ENCODE measurements around the gene IL11RA.

IL11RA gene

GRCh38 chr9:34686231-34686630 lies 34.2 kb downstream of the IL11RA start:
- TF ChIP-seq ZFX (IDR thresholded peaks at IDR 0.05) = no peak
- TF ChIP-seq, protein P1, sequence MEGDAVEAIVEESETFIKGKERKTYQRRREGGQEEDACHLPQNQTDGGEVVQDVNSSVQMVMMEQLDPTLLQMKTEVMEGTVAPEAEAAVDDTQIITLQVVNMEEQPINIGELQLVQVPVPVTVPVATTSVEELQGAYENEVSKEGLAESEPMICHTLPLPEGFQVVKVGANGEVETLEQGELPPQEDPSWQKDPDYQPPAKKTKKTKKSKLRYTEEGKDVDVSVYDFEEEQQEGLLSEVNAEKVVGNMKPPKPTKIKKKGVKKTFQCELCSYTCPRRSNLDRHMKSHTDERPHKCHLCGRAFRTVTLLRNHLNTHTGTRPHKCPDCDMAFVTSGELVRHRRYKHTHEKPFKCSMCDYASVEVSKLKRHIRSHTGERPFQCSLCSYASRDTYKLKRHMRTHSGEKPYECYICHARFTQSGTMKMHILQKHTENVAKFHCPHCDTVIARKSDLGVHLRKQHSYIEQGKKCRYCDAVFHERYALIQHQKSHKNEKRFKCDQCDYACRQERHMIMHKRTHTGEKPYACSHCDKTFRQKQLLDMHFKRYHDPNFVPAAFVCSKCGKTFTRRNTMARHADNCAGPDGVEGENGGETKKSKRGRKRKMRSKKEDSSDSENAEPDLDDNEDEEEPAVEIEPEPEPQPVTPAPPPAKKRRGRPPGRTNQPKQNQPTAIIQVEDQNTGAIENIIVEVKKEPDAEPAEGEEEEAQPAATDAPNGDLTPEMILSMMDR (conservative IDR thresholded peaks at IDR 0.05) = no peak
- H3K27ac ChIP-seq = no peak overlapping the region

GRCh38 chr9:34686732-34687131 lies 34.7 kb downstream of the IL11RA start:
- no peak overlapping the region for H3K27ac ChIP-seq
- no peak for TF ChIP-seq ZFX (IDR thresholded peaks at IDR 0.05)
- TF ChIP-seq, protein P1 (conservative IDR thresholded peaks at IDR 0.05) = no peak

DNA sequence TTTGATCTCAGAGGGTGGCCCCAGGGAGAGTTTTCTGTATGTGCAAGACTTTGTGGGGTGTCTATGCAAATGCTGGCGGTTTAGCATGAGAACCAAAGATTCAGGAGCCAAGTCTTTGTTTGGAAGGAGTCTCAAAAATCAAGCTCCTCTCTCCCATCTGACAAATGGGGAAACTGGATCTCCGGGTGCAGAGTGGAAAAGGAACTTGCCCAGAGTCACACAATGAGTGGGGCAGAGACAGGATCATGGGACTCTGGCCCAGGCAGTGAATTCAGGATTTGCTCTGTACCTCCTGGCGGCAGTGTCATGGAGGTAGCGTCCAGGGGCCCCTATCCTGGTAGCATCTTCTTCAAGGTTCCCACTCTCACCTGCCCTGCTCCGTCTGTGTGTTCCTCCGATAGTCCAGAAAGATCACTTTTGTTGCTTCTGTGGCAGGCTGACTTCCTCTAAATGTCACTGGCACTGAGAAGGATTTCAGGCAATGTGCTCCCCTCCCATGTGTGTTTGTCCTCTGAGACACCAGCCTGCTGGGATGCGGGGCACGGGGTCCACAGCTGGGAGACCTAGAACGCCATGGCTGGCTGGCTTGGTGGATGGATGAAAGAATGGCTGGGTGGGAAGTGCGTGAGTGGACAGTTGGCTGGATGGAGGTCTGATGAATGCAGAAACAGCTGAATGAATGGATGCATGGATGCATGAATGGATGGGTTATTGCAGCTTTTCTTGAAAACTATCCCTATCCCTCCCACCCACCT lies 35.5 kb downstream of the IL11RA start:
- H3K27ac ChIP-seq = no peak overlapping the region
- TF ChIP-seq, protein P1 (conservative IDR thresholded peaks at IDR 0.05) = no peak
- no peak for TF ChIP-seq ZFX (IDR thresholded peaks at IDR 0.05)

- H3K27ac ChIP-seq = peak overlapping the region; percentile 13; the same call in 1 of the 2 replicates
- TF ChIP-seq ZFX (IDR thresholded peaks at IDR 0.05) = no peak
Measured at GRCh38 chr9:34688329-34689115, 36.5 kb downstream of the IL11RA start.

GRCh38 chr9:34689116-34689470 lies 37.1 kb downstream of the IL11RA start:
- H3K27ac ChIP-seq = peak overlapping the region; percentile 13; the same call in 1 of the 2 replicates
- no peak for TF ChIP-seq ZFX (IDR thresholded peaks at IDR 0.05)
- TF ChIP-seq, protein P1 (conservative IDR thresholded peaks at IDR 0.05) = no peak

GRCh38 chr9:34689512-34689911 lies 37.5 kb downstream of the IL11RA start:
- H3K27ac ChIP-seq = no peak overlapping the region
- no peak for TF ChIP-seq ZFX (IDR thresholded peaks at IDR 0.05)
- TF ChIP-seq, protein P1 (conservative IDR thresholded peaks at IDR 0.05) = no peak

- TF ChIP-seq ZFX (IDR thresholded peaks at IDR 0.05) = no peak
- TF ChIP-seq, protein P1 (conservative IDR thresholded peaks at IDR 0.05) = no peak
- H3K27ac ChIP-seq = no peak within 1 kb of the TSS
Measured at GRCh38 chr9:34690983-34691935, 39.3 kb downstream of the IL11RA start, which contains the start of gene CCL19. CCL19 (minus strand) TSS chr9:34691276; CDS start chr9:34691139, 137 bp downstream.
